Stimulated activated CD8-positive, alpha-beta memory T cell treated with anti-CD3 and anti-CD28 coated beads, Interleukin-15, amount 100 ng/mL, for 24 hours (primary cell): ENCODE data around the gene LCN10.

ENCODE experiments used
- DNase-seq: peaks from one replicate; pipeline ENCODE4 v3.0.0-alpha.2; 2020; ENCODE audit warnings: low read depth

LCN10 gene

DNA sequence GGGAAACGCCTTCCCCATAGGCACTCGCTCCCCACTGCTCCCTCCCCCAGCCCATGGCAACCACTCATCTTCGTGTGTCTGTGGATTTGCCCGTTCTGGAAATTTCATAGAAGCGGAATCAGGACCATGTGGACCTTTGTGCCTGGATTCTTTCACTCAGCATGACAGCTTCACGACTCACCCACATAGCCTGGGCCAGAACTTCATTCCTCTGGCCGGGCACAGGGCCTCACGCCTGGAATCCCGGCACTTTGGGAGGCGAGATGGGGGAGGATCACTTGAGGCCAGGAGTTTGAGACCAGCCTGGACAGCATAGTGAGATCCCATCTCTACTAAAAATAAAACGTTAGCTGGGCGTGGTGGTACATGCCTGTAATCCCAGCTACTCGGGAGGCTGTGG lies 42.4 kb downstream of the LCN10 start:
- no peak for DNase-seq

DNA sequence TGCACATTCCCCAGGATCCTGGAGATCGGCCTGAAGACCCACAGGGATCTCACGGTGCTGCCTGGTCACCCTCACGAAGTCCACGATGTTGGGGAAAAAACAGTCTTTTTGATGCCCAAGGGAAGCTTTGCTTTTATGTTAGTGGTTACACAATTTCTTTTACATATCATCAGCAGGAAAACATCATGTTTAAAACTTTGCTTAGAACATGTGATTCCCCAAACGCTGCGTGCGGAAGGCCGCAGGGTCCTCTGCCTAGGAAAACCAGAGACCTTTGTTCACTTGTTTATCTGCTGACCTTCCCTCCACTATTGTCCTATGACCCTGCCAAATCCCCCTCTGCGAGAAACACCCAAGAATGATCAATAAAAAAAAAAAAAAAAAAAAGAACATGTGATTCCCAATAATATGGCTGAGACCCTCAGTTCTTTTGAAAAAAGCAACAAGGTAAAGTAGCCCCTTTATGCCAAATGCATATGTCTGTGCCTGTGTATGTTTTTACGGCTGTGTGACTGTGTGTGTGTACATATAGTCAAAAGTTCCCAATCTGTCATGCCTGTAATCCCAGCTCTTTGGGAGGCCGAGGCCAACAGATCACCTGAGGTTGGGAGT lies 44.0 kb downstream of the LCN10 start:
- no peak for DNase-seq

- DNase-seq, result no peak
Measured at GRCh38 chr9:136697821-136698526, 44.8 kb downstream of the LCN10 start.

DNA sequence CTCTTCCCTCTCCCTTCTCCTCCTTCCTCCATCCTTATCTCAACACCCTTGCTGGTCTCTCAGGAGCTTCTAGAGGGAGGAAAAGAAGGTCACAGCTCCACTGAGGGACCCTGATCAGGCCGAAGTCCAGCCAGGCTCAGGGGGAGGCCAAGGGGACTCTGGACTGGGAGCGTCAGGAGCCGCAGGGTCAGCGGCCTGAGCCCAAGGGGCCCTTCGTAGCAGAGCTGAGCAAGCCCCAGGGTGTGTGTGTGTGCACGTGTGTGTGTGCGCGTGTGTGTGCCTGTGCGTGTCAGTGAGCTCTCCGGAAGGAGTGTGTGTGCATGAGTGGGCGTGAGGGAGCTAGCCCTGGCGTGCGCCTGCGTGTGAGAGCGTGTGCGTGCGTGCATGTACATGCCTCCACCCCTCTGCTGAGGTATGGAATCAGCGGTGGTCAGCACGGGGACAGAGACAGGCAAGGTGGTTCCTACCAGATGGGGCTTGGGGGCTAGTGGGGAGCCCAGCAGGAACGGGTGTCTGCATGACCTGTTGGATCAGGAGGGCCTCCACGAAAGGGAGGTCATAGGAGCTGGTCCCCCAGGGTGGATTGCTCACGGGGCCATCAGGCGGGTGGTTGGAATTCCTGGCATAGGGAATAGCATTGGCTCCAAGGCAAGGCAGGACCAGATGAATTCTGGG lies 45.5 kb downstream of the LCN10 start:
- no peak for DNase-seq

DNA sequence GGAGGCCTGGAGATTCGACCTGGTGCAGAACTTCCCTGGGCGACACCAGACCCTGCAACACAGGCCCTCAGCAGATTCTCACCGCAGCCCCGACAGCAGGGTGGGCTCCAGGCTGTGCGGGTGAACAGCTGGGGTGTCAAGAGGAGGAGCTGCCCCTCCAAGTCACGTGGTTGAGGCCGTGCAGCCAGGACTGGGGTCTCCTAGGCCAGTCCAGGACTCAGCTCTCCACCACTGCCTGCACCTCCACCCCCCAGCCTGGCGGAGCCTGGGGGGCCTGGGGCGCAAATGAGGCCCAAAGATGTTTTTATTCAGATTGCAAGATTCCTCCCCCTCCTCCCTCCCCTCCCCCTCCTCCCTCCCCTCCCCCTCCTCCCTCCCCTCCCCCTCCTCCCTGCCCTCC lies 46.2 kb downstream of the LCN10 start:
- no peak for DNase-seq

DNA sequence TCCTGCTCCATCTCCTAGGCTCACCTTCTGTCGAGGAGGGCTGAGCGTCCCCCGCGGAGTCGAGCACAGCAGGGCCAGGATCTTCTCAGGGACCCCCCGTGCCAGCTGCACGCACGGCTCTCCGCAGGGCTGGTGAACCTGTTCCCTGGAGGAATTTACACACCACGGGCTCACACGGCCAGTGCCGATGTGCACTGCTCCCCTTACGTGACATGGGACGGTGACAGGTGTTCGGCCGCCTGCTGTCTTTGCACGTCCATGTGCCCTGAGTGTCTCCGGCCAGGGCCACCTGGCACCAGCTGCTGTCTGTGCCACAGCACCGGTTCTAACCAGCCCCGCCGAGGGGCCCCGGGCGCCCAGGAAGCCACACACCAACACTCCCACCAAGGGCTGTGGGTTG lies 46.8 kb downstream of the LCN10 start:
- no peak for DNase-seq

DNA sequence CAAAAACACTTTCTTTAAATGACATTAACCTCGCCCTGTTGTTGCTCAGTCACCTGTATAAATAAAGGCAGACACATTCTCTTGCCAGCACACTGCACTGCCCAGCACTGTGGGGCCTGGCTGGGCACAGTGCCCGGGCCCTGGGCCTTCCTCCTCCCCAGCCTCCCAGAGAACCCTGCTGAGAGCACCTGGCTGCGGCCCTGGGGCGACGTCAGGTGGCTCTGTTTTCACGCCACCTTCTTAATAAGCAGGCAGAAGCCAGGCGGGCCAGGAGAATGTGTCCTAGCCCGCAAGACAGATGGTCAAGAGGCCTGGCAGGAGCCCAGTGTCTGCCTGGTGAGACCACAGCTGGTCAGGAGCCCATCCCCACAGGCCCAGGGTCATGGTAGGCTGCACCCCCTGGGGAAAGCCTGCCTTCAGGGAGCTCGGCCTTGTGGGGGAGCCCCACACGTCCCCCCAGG lies 47.3 kb downstream of the LCN10 start:
- DNase-seq, result no peak

DNA sequence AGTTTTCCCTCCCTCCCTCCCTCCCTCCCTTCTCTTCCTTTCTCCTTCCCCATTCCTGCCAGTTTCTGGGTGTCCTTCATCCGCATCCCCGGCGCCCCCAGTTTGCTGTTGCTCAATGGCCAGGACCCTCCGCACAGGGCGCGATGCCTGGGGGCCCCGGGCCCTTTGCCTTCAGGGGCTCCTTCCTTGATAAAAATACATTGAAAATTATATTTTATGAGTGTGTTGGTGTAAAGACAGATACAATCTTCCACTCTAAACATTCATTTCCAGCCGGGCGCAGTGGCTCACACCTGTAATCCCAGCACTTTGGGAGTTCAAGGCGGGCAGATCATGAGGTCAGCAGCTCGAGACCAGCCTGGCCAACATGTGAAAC lies 47.9 kb downstream of the LCN10 start:
- DNase-seq, result no peak

DNA sequence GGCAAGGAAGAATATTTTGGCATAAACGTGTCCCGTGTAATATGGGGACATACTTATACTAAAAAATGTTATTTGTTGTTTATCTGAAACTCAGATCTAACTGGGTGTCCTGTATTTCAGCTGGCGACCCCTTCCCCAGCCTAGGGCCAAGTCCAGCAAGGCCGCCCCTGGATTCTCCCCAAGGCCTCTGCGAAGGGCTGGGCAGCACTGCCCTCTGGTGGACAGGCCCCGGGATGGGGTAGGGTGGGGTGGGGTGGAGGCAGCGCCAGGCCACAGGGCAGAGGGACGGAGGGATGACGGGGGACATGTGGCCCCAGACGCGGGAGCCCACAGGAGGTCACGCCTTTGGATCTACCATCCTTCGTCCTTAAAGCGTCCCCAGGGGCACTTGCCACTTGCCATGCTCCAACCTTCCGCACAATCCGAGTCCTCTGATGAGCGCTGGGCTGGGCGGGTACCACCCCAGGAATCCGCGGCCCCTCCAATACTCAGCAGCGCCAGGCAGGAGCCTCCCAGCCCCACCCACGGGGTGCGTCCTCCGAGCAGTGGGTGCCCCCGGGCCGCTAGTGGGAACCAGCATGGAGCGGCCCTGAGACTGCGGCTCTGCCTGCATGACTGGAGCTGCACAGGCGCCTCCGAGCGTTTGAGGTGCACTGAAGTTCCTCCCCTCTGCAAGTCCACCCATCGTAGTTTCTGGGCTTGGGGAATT lies 48.4 kb downstream of the LCN10 start:
- no peak for DNase-seq

- no peak for DNase-seq
Measured at GRCh38 chr9:136693490-136694162, 49.1 kb downstream of the LCN10 start.

DNA sequence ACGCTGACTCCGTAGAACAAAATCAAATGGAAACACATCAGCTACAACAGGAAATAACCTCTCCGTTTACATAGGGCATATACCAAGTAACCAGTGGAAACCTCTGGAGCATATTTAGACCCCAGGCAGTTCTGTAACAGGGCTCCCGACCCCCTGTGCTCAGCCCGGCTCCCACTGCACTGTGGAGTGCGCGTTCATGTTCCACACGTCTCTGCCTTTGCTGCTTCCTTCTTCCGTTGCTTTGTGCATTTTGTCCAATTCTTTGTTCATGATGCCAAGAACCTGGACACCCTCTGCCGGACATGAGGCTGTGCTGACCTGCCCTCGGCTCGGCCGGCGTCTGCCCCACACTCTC lies 49.6 kb downstream of the LCN10 start:
- DNase-seq, result no peak

DNA sequence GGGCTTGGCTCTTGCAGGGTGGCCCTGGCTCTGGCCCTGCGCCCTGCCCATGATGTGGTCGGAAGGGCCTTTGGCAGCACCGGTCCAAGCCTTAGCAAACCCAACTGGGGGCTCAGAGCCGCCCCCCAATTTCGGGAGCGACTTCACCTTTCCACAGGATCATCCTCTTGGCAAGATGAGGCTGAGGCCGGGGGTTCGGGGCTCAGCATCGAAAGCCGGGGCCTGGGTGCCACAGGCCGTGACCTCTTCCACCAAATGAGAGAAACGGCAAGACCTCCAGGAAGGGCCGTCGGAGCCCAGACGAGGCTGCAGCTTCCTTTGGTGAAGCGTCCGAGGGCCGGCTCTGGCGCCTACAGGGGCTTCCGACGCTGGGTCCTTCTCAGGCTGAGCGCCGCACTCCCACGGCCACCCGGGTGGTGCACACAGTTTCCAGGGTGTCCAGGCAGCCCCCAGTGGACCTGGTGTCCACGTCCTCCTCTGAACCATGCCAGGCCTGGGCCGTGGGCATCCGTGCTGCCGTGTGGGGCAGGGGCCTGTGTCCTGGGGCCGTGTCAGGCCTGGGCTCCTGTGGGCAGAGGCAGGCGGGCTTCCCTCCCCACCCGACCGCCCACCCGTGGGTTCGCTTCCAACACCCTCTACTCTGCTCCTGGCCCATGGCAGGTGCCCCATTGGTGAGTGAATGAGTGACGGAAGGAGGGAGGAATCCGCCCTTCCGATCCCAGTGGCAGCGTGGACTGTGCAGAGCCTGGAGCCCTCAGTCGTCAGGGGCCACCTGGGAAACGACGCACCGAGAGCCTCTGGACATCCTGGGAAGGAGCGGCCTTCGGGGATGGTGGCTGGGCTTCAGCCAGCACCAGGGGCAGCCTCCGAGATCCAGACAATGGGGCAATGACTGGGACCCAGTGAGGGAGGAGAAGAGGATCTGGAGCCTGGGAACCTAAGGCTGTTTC lies 50.3 kb downstream of the LCN10 start:
- no peak for DNase-seq

DNA sequence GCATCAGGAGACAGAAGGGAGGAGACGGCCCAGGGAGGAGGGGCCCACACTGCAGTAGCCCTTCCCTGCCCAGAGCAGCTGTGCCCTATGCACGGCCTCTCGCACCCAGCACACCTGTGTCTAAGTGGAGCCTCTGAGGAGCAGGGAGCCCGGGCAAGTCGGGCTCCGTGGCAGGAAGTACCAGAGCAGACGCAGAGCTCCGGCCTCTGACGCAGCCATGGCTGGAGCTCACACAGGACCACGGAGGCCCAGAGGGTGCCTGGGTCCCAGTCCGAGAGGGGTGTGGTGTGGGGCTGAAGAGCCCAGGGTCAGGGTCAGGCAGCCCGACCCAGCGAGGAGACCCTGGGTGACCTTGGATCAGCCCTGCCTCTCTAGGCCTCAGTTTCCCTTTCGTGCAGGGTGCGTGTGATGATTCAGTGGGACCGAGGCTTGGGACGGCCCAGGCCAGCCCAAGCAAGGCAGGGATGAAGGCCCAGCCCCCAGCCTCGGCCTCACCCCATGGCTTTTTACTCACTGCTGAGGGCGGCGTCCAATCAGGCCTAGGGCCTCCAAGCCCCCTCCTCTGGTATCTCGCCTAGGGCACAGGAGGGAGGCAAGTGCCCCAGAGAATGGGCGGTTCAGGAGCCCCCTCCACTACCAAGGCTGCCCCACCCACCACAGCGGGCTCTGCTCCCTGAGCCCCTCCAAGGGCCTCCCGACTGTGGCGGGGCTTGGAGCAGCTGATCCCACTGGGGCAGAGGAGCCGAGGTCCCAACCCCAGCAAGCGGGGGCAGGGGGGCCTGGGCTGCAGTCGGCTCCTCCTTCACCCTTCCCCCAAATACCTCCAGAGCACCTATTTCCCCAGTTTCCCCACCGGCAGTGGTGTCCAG lies 51.2 kb downstream of the LCN10 start:
- DNase-seq, result no peak

DNA sequence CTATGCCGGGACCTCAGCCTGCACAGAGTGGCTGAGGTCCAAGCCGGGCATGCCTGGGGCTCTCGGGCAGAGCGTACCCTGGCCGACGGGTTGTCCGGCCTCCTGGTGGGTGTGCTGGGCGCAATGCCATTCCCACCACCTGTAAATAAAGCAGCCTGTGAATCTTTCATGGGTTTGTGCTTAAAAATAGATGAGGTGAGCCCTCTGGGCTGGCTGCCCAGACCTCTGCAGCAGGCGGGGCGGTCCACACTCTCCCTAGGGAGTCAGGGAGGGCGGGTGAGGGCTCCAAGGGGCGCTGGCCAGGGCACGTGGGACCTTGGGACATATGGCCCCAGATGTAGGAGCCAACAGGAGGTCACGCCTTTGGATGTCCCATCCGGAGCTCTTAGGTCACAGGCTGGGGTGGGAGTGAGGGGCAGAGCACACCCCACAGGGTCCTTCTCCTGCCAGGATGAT lies 51.9 kb downstream of the LCN10 start:
- DNase-seq, result no peak

- no peak for DNase-seq
Measured at GRCh38 chr9:136690104-136690805, 52.5 kb downstream of the LCN10 start.

GRCh38 chr9:136689108-136689460 lies 53.7 kb downstream of the LCN10 start:
- DNase-seq, result no peak

- DNase-seq, result no peak
Measured at GRCh38 chr9:136688274-136689107, 54.2 kb downstream of the LCN10 start.
